ENCODE results near the gene PKHD1.
"Not testable (repeated sequence)": the region's sequence is repeated elsewhere in the genome, so short reads cannot be mapped to it uniquely, and the experiment has no call there.

Gene PKHD1

DNA sequence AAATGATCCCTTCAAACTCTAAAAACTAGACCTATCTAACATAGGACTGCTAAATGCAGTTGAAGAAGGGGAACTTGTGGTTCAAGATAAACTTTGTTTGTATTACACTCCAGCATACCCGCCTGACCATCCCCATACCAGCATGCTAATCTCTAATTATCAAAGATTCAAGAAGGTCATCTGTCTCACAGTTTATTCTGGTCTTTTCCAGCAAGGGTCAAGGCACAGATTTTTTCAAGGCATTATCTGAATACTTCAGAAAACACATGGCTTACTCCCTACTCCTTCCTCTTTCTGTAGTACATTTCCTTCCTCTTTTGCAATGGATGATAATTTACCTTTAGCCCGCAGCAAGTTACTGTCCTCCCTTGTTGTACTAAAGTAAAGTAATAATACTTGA lies 174.1 kb downstream of the PKHD1 start:
- DNase-seq: peak; percentile 12

DNA sequence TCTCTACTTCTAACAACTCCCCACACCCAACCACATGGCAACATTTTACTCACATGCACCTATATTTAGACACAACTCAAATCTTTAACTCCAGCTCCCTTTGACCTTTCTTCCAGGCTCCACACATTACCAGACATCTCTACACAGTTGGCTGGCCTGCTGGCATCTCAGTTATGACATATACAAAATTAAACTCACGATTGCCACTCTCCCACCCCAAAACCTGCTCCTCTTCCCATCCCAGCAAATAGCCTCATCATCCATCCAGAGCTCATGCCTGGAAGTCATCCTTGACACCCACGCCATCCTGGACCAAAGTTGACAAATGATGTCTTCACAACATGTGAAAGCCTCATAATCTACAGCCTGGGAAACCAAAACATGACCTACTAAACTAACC lies 176.6 kb downstream of the PKHD1 start:
- DNase-seq: no peak

DNA sequence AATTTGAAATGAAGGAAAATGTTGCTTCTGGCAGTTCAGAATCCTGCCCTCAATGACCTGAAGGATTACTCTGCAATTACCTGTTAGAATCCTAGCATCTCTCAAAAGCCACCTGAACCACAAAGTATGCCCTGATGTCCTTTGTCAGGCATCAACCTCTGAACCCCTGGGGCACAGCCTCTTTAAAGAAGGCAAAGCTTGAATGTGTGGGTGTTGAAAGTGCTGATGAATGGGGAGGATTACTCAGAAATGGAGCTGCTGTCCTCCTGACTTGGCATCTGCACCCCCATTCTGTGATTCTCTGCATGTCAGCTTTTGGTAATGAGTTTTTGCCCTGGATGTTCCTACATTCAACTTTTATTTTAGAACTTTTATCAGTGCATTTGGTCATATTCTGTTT lies 179.2 kb downstream of the PKHD1 start:
- no peak for DNase-seq

DNA sequence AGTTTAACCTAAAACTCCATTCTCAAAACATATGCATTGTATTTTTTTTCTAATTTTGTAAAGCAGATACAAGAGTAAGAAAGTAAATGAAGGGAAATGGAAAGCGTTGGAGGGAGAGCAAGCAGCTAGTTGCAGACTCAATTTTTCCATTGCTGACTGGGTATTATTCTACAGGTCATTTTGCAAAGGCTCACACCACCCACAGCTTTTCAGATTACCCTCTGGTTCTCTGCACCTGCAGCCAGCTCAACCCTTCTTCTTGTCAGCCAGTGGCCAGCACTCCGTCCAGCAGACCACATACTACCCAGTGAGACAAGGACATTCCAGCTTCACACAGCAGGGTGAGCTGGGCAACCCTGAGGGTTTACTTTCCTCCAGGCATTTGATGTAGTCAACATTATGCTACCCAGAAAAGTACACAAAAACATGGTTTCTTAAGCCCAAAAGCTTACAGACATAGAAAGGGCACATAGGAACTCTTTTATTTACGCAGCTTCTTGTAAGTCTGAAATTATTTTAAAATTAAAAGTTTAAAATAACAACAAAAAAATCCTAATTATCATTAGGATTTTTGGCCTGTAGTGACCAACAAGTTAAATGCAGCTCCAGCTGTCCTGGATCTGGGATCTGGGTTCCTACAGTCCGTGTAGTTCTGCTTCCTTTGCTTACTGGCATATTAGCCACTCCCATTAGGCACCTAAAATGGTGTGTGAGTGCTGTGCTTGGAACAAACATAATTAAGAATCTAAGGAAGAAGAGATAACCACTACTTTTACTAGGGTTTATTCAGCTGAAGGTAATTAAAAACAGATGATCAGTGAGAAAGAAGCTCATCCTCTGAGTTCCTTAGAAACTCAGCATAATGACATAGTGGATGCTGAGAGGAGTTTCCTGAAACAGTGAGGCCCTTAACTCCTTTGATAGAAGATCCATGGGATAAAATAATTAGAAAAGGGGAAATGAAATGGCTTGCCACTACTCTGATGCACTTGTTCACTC lies 185.3 kb downstream of the PKHD1 start:
- DNase-seq: no peak

GRCh38 chr6:51893366-51893765 lies 194.0 kb downstream of the PKHD1 start:
- no peak for DNase-seq

DNA sequence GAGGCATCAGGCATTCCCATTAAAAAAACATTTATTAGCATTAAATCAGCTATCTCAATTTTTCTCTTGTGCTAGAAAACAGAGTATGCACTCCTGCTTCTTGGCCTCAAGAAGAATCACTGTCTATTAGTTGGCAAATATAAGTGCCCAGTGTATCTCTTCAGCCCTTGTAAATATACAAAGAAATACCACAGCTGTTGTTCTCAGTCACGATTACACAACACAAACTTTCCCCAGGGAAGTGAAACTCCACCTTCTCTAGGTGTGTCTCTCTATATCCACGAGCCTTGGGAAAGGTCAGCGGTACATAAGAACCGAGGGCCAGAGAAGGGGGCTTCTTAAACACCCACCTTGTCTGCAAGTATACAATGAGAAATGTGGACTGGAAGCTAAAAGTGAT lies 194.7 kb downstream of the PKHD1 start:
- DNase-seq: no peak

DNA sequence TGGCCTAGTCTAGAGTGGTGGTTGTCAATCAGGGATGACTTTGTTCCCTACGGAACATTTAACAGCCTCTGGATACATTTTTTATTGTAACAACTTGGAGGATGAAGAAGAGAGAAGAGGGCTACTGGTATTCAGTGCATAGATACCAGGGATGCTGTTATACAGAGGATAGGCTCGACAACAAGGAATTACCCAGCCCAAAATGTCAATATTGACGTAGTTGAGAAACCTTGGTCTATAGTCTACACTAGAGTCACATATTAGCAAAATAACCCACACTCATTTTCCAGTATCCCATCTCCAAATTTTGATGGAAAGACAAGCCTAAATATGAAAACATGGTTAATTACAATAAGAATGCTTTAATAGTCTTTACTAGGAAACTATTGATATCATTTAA lies 195.1 kb downstream of the PKHD1 start:
- DNase-seq: no peak

GRCh38 chr6:51891784-51892183 lies 195.6 kb downstream of the PKHD1 start:
- no peak for DNase-seq

- DNase-seq: no peak
Observed at GRCh38 chr6:51887859-51888258, 199.6 kb downstream of the PKHD1 start.

- DNase-seq: no peak
Observed at GRCh38 chr6:51885957-51886356, 201.5 kb downstream of the PKHD1 start.

- DNase-seq: no peak
Observed at GRCh38 chr6:51868591-51869355, 218.6 kb downstream of the PKHD1 start.

- no peak for DNase-seq
Observed at GRCh38 chr6:51866867-51867266, 220.5 kb downstream of the PKHD1 start.

DNA sequence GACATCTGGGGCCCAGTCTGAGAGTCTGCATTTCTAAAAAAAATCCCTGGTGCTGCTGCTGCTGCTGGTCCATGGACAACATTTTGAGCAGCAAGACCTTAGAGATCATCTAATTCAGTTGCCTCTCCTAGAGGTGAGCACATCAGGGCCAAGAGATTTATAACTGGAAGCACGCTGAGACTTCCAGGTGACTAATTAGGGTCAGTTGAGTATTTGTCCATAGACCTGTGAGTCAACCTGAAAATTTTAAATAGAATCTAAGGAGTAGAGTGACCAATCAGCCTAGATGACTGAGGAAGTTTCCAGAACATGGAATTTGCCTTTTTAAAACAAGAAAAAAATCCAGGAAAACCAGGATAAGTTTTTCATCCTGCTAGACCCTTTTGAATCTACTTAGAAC lies 221.4 kb downstream of the PKHD1 start:
- DNase-seq: no peak

DNA sequence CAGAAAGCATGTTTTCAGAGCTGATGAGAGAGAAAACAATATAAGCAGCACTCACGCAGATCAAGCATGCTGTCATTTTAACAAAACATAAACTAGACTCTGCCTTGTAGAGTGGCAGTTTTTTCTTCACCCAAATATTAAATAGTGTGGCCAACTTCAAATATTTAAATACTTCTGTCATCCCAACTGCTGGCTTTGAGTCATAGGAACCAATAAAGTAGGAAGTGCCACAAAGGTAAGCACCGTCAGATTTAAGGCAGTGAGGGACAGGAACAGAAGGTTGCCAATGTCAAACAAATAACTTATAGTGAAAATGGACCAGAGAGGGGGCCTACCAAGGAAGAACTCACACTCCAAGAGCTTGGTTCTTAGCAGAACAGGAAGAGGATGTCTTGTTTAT lies 222.2 kb downstream of the PKHD1 start:
- no peak for DNase-seq

GRCh38 chr6:51857134-51857533 lies 230.3 kb downstream of the PKHD1 start:
- DNase-seq: no peak

DNA sequence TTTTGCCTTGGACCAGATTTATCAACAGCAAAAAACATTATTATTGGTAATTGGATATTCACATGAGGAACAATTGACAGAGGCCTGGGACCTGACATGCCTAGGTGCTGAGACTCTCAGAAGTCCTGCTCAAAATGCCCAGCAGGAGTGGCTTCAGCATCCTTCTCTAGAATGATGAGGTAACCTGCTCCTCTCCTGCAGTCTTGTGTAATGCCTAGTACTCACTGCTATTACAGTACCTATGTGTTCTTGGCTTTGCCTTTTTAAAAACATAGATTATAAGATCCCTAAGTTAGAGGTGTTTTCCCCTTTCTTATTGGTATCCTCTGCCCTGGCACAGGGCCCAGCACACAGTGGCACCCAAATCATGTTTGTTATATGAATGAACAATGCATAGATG lies 230.9 kb downstream of the PKHD1 start:
- no peak for DNase-seq

DNA sequence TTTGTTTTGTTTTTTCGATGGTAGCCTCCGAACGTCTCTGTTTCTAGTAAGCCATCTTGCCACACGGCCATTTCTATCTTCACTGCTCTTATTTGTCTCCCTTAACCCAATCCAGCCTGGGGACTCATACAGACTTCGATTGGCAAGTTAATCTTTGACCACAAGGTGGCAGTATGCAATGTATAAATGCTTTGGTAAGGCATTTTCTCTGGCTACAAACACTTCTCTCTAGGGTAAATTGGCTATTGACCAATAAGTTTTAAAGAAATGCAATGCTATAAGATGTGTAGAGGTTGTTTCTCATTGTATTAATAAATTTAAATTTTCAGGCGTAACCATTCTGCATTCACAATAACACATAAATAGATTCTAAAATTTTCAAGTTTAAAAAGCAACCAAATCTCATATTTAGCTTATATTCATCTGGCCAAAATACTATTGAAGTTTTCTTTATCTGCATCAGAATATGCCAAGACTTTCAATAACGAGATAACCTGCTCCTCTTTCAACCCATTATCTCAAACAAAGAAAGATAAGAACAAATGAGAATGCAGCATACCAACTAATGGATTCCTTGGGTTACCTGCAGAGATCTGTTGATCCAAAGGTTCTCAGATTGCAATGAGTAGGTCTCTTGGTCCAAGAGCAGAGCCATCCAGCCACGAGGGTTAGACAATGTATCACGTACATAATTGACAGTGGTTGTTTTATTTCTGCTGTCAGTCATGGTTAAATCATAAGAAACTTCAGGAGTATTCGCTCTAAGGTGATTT lies 231.9 kb downstream of the PKHD1 start:
- peak; percentile 90 for DNase-seq

DNA sequence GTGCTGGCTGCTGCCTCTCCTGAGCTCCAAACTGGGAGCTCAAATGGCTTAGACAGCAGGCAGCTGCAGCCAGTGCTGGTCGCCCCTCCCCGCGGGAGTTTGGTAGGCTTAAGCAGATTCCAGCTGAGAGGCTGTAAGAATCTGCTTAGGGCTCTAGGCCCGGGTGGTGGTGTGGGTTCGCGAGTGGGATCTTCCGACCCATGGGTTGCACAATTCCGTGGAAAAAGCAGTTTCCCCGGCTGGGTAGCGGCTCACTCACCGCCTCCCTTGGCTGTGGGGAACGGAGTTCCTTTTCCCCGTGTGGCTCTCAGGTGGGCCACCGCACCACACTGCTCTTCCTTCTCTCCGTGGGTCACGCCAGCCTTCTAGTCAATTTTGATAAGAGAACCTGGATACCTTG lies 232.5 kb downstream of the PKHD1 start:
- no peak for DNase-seq

DNA sequence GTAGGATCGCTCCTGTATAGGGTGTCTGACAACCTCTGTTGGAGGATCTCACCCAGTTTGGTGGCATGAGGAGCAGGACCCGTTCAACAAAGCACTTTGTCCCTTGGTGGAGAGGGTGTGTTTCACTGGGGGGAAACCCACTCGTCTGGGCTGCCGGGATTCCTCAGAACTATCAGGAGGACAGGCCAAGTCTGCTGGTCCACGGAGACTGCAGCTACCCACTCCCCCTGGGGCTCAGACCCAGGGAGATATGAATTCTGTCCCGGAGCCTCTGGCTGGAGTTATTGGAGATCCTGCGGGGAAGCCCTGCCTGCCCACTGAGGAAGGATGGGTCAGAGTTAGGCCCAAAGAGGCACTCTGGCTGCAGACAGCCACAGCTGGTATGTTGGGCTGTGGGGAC lies 233.1 kb downstream of the PKHD1 start:
- no peak for DNase-seq

- DNase-seq: not testable (repeated sequence)
Observed at GRCh38 chr6:51853109-51853508, 234.3 kb downstream of the PKHD1 start.

DNA sequence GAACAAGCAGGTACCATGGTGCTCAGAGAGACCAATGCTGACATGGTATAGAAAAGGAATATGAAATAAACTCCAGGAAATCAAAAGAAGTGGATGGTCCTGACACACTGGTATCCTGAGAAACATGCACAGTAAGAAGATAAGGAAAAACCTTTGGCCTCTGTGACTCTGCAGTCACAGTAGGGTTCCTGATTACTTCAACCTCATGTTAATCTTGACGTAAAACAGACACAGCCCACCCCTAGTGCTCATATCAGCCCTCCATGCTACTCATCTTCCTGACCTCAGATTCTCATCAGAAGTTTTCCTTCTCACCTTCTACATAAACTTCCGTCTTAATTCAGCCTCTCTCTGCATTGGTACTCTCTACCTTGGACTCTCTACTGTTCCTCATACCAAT lies 240.9 kb downstream of the PKHD1 start:
- DNase-seq: no peak

GRCh38 chr6:51844336-51844735 lies 243.1 kb downstream of the PKHD1 start:
- DNase-seq: no peak

GRCh38 chr6:51843456-51844056 lies 243.9 kb downstream of the PKHD1 start:
- DNase-seq: no peak
